HFFc6 (cell line): ENCODE data around the gene MAP3K1. TPM values are rescaled to one million over a fixed set of nuclear protein-coding genes. Genes with fewer than 3 reads are reported as not detected.
A peak's percentile ranks its signal among the peaks of the same experiment; 100 is the strongest.

Experiments used
- DNase-seq: peaks from one replicate; pipeline ENCODE4 v3.0.0-alpha.2; 2018
- H3K27ac Mint-ChIP-seq: 2 replicates; pipeline ENCODE4 v1.8.0; 2020; ENCODE audit warnings: mild to moderate bottlenecking, mixed read lengths
- H3K27me3 Mint-ChIP-seq: 2 replicates; pipeline ENCODE4 v1.8.0; 2021; ENCODE audit warnings: mild to moderate bottlenecking, moderate library complexity, mixed read lengths; ENCODE audit not compliant: insufficient read depth
- H3K36me3 Mint-ChIP-seq: 2 replicates; pipeline ENCODE4 v1.8.0; 2021; ENCODE audit warnings: low read depth, mixed read lengths
- H3K4me1 Mint-ChIP-seq: 2 replicates; pipeline ENCODE4 v1.8.0; 2020; ENCODE audit warnings: low read depth, mixed read lengths
- H3K4me3 Mint-ChIP-seq: 2 replicates; pipeline ENCODE4 v1.8.0; 2020; ENCODE audit warnings: mild to moderate bottlenecking, moderate library complexity, mixed read lengths
- H3K9me3 Mint-ChIP-seq: 2 replicates; pipeline ENCODE4 v1.8.0; 2020; ENCODE audit warnings: mild to moderate bottlenecking, mixed read lengths
- CTCF ChIP-seq: fragments of 200-600 bp; sonication (generic); IDR thresholded peaks from 2 replicates; pipeline ENCODE4 v1.5.0; 2021; ENCODE audit warnings: antibody characterized with exemption, mild to moderate bottlenecking
- total RNA-seq, 6 experiments: library from RNA; stranded (reverse); fragmentation: NEBNext Ultra II Directional; extraction: Animal tissue kit (Norgen Biotek cat#: 25700); gene quantifications; 2 replicates in 1 of 6; 3 replicates in 5 of 6; pipeline ENCODE4 v1.2.3, GENCODE V29; 2021

The MAP3K1 gene
- total RNA-seq, 6 experiments from 2014 or later = 3.4 to 4.7 (median 3.7) TPM

- peaks cover 14% of the 10 kb centered on the region for H3K4me1 Mint-ChIP-seq
- H3K36me3 Mint-ChIP-seq = no peaks in the 10 kb centered on the region
- no peaks in the 10 kb centered on the region; the same call in 1 of the 2 replicates for H3K27me3 Mint-ChIP-seq
- TF ChIP-seq CTCF = no peak
- H3K4me3 Mint-ChIP-seq = no peak overlapping the region
- no peak for DNase-seq
- H3K9me3 Mint-ChIP-seq = no peaks in the 10 kb centered on the region
- no peak overlapping the region for H3K27ac Mint-ChIP-seq
Measured at GRCh38 chr5:56829137-56829908, 14.0 kb downstream of the MAP3K1 start.

- Mint-ChIP-seq H3K9me3 (no peaks in the 10 kb centered on the region), H3K36me3 (no peaks in the 10 kb centered on the region), H3K4me1 (no peaks in the 10 kb centered on the region), H3K27ac (no peak overlapping the region), H3K4me3 (no peak overlapping the region), H3K27me3 (no peaks in the 10 kb centered on the region; the same call in 1 of the 2 replicates)
- no peak for TF ChIP-seq CTCF
- no peak for DNase-seq
Measured at GRCh38 chr5:56831773-56832172, 16.4 kb downstream of the MAP3K1 start.

GRCh38 chr5:56833325-56833724 is 18.0 kb downstream of the MAP3K1 start:
- H3K27ac Mint-ChIP-seq = no peak overlapping the region
- no peak overlapping the region for H3K4me3 Mint-ChIP-seq
- H3K4me1 Mint-ChIP-seq = peaks cover 12% of the 10 kb centered on the region

GRCh38 chr5:56837381-56837780 is 22.0 kb downstream of the MAP3K1 start:
- Mint-ChIP-seq H3K27ac (no peak overlapping the region), H3K4me1 (peaks cover 22% of the 10 kb centered on the region), H3K9me3 (no peaks in the 10 kb centered on the region), H3K27me3 (no peaks in the 10 kb centered on the region; the same call in 1 of the 2 replicates), H3K4me3 (no peak overlapping the region), H3K36me3 (no peaks in the 10 kb centered on the region)
- no peak for TF ChIP-seq CTCF
- no peak for DNase-seq

More at GRCh38 chr5:56833325-56833724, 18.0 kb downstream of the MAP3K1 start:
- TF ChIP-seq CTCF = no peak
- Mint-ChIP-seq H3K36me3 (no peaks in the 10 kb centered on the region), H3K27me3 (no peaks in the 10 kb centered on the region; the same call in 1 of the 2 replicates), H3K9me3 (no peaks in the 10 kb centered on the region)
- DNase-seq = no peak

GRCh38 chr5:56837956-56838355 is 22.6 kb downstream of the MAP3K1 start:
- Mint-ChIP-seq H3K4me1 (peaks cover 22% of the 10 kb centered on the region), H3K4me3 (peak overlapping the region; percentile 81; the same call in 1 of the 2 replicates), H3K9me3 (no peaks in the 10 kb centered on the region), H3K36me3 (no peaks in the 10 kb centered on the region), H3K27ac (0 out of 2 replicates have a peak overlapping the region, but pooled peaks have one; percentile 80), H3K27me3 (peaks cover under 1% of the 10 kb centered on the region; the same call in 1 of the 2 replicates)
- no peak for TF ChIP-seq CTCF
- DNase-seq = no peak
